GM18907 (cell line): Measurements from ENCODE around the gene MRFAP1.
"Not testable (repeated sequence)": the region's sequence is repeated elsewhere in the genome, so short reads cannot be mapped to it uniquely, and the experiment has no call there.

Experiments used
- ATAC-seq: cut with Tn5 transposase; IDR thresholded peaks from one replicate; pipeline ENCODE4 v1.9.1; 2021; ENCODE audit warnings: mild to moderate bottlenecking, moderate library complexity; ENCODE audit not compliant: unreplicated experiment

The MRFAP1 gene

GRCh38 chr4:6609415-6610079, 30.9 kb upstream of the MRFAP1 start:
- no peak for ATAC-seq

GRCh38 chr4:6610856-6611430, 29.5 kb upstream of the MRFAP1 start:
- ATAC-seq = no peak

- no peak for ATAC-seq
These were observed 27.4 kb upstream of the MRFAP1 start for GRCh38 chr4:6612961-6613675.

GRCh38 chr4:6613676-6614651, 26.5 kb upstream of the MRFAP1 start:
- no peak for ATAC-seq

- no peak for ATAC-seq
These were observed 25.7 kb upstream of the MRFAP1 start for GRCh38 chr4:6614701-6615230.

GRCh38 chr4:6616087-6616995, 24.1 kb upstream of the MRFAP1 start:
- ATAC-seq = no peak

- ATAC-seq = no peak
These were observed 23.2 kb upstream of the MRFAP1 start for GRCh38 chr4:6617246-6617645.

GRCh38 chr4:6618386-6619115, 21.9 kb upstream of the MRFAP1 start:
- no peak for ATAC-seq

- ATAC-seq = no peak
These were observed 21.4 kb upstream of the MRFAP1 start for GRCh38 chr4:6619116-6619465.

GRCh38 chr4:6619466-6620255, 20.8 kb upstream of the MRFAP1 start:
- no peak for ATAC-seq

- no peak for ATAC-seq
These were observed 20.2 kb upstream of the MRFAP1 start for GRCh38 chr4:6620296-6620695.

GRCh38 chr4:6620891-6621555, 19.5 kb upstream of the MRFAP1 start:
- ATAC-seq = no peak

- no peak for ATAC-seq
These were observed 18.9 kb upstream of the MRFAP1 start for GRCh38 chr4:6621556-6621927.

GRCh38 chr4:6622744-6623143, 17.7 kb upstream of the MRFAP1 start:
- no peak for ATAC-seq

- ATAC-seq = no peak
These were observed 15.2 kb upstream of the MRFAP1 start for GRCh38 chr4:6625256-6625655.

GRCh38 chr4:6626066-6626465, 14.4 kb upstream of the MRFAP1 start:
- no peak for ATAC-seq

- ATAC-seq = no peak
These were observed 12.7 kb upstream of the MRFAP1 start for GRCh38 chr4:6627832-6628231.

- ATAC-seq = not testable (repeated sequence)
These were observed 12.0 kb upstream of the MRFAP1 start for GRCh38 chr4:6628484-6628883.
